ENCODE measurements around the gene CDCA7L.

CDCA7L gene

DNA sequence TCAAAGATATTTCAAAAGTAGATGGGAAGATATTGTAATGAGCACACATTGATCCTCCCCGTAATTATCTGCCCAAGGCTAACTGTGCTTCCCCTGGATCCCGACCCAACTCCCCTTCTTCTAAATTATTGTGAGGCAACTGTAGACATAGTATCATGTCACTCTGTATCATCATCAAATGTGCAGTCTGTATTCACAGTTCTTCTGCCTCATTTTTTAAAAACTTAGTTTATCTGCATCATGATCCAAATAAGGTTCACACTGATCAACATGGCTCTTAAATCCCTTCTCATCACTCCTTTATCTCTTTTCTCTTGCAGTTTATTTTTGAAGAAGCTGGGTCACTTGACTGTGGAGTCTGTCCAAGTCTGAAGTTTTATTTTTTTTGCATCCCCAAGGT, 27.5 kb downstream of the CDCA7L start:
- FAIRE-seq: no peak
- TF ChIP-seq, protein P1, sequence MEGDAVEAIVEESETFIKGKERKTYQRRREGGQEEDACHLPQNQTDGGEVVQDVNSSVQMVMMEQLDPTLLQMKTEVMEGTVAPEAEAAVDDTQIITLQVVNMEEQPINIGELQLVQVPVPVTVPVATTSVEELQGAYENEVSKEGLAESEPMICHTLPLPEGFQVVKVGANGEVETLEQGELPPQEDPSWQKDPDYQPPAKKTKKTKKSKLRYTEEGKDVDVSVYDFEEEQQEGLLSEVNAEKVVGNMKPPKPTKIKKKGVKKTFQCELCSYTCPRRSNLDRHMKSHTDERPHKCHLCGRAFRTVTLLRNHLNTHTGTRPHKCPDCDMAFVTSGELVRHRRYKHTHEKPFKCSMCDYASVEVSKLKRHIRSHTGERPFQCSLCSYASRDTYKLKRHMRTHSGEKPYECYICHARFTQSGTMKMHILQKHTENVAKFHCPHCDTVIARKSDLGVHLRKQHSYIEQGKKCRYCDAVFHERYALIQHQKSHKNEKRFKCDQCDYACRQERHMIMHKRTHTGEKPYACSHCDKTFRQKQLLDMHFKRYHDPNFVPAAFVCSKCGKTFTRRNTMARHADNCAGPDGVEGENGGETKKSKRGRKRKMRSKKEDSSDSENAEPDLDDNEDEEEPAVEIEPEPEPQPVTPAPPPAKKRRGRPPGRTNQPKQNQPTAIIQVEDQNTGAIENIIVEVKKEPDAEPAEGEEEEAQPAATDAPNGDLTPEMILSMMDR (IDR thresholded peaks at IDR 0.05; ENCODE audit: insufficient read depth, missing control alignments): no peak

GRCh38 chr7:21916629-21917028, 29.1 kb downstream of the CDCA7L start:
- DNase-seq (ENCODE audit: insufficient read length, low spot score) (no peak), FAIRE-seq (no peak)
- TF ChIP-seq, protein P1 (IDR thresholded peaks at IDR 0.05; ENCODE audit: insufficient read depth, missing control alignments): no peak

More for the DNA sequence above, 27.5 kb downstream of the CDCA7L start:
- DNase-seq (ENCODE audit: insufficient read length, low spot score): no peak

GRCh38 chr7:21916176-21916575, 29.5 kb downstream of the CDCA7L start:
- TF ChIP-seq, protein P1 (IDR thresholded peaks at IDR 0.05; ENCODE audit: insufficient read depth, missing control alignments): no peak
- DNase-seq (ENCODE audit: insufficient read length, low spot score): no peak
- no peak for FAIRE-seq

- TF ChIP-seq, protein P1 (IDR thresholded peaks at IDR 0.05; ENCODE audit: insufficient read depth, missing control alignments): no peak
- FAIRE-seq (no peak), DNase-seq (ENCODE audit: insufficient read length, low spot score) (no peak)
Measured at GRCh38 chr7:21915140-21915539, 30.6 kb downstream of the CDCA7L start.

GRCh38 chr7:21914671-21915070, 31.0 kb downstream of the CDCA7L start:
- FAIRE-seq (no peak), DNase-seq (ENCODE audit: insufficient read length, low spot score) (no peak)
- TF ChIP-seq, protein P1 (IDR thresholded peaks at IDR 0.05; ENCODE audit: insufficient read depth, missing control alignments): no peak

- TF ChIP-seq, protein P1 (IDR thresholded peaks at IDR 0.05; ENCODE audit: insufficient read depth, missing control alignments): no peak
- no peak for DNase-seq (ENCODE audit: insufficient read length, low spot score)
- no peak for FAIRE-seq
Measured at GRCh38 chr7:21912931-21913780, 32.5 kb downstream of the CDCA7L start.

DNA sequence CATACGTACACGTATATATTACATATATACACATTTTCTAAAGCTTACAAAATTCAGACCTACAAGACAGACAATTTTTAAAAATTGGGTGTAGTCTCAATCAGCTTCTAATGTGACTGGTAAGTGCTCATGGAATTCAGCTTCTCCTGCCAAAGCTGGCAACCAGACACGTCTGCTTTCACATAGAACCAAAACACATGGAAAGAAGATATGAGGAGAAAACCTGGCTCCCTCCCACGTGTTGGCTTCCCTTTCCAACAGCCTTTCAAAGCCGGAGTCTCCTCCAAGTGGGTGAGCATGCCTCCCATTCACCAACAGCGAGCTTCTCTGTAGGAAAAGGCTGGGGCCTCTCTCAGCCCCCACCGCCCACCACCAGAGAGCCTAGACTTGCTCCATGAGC, 33.4 kb downstream of the CDCA7L start:
- no peak for DNase-seq (ENCODE audit: insufficient read length, low spot score)
- no peak for FAIRE-seq
- TF ChIP-seq, protein P1 (IDR thresholded peaks at IDR 0.05; ENCODE audit: insufficient read depth, missing control alignments): no peak
